Neural cell (in vitro differentiated cells): ENCODE results near the gene KRTAP12-1. TPM values are rescaled to one million over a fixed set of nuclear protein-coding genes. Genes with fewer than 3 reads are reported as not detected.

Experiments
- H2AFZ ChIP-seq: fragments of 200-600, 300-800 bp; sonication (generic), shearing (Covaris generic); 2 replicates; pipeline ENCODE4 v1.6.0; 2014; ENCODE audit warnings: low read depth, mild to moderate bottlenecking, antibody characterized with exemption, low read length, moderate library complexity
- H3F3A ChIP-seq: fragments of 200-600 bp; shearing (Covaris generic); 2 replicates; pipeline ENCODE4 v1.6.1; 2016; ENCODE audit warnings: mild to moderate bottlenecking, moderate library complexity, mixed read lengths, antibody characterized with exemption, low read length; ENCODE audit not compliant: insufficient read depth, poor library complexity, severe bottlenecking
- H3K27ac ChIP-seq: fragments of 200-600, 300-800 bp; sonication (generic), shearing (Covaris generic); 2 replicates; pipeline ENCODE4 v1.5.1; 2014; ENCODE audit warnings: mild to moderate bottlenecking, low read length, moderate library complexity
- H3K27me3 ChIP-seq: fragments of 300-800, 200-600 bp; sonication (generic), shearing (Covaris generic); 2 replicates; pipeline ENCODE4 v1.6.0; 2014; ENCODE audit warnings: mild to moderate bottlenecking, low read depth, low read length, moderate library complexity; ENCODE audit not compliant: insufficient read depth
- H3K36me3 ChIP-seq: fragments of 300-800, 200-600 bp; sonication (generic), shearing (Covaris generic); 2 replicates; pipeline ENCODE4 v1.5.1; 2014; ENCODE audit warnings: mild to moderate bottlenecking, antibody characterized with exemption, low read length, moderate library complexity; ENCODE audit not compliant: insufficient read depth
- H3K4me2 ChIP-seq: fragments of 300-800, 200-600 bp; sonication (generic), shearing (Covaris generic); 2 replicates; pipeline ENCODE4 v1.6.0; 2014; ENCODE audit warnings: mild to moderate bottlenecking, low read length
- H3K4me3 ChIP-seq: fragments of 300-800, 200-600 bp; sonication (generic), shearing (Covaris generic); 2 replicates; pipeline ENCODE4 v1.5.1; 2014; ENCODE audit warnings: mild to moderate bottlenecking, low read length, moderate library complexity
- H3K79me2 ChIP-seq: fragments of 200-600 bp; shearing (Covaris generic); replicated peaks from 2 replicates; pipeline ENCODE4 v1.6.0; 2014; ENCODE audit warnings: mild to moderate bottlenecking, low read length, moderate library complexity; ENCODE audit not compliant: insufficient read depth
- H3K9ac ChIP-seq: fragments of 300-800, 200-600 bp; sonication (generic), shearing (Covaris generic); 2 replicates; pipeline ENCODE4 v1.6.1; 2016; ENCODE audit warnings: mild to moderate bottlenecking, low read length, mixed read lengths
- H3K9me2 ChIP-seq: fragments of 200-600 bp; shearing (Covaris generic); 2 replicates; pipeline ENCODE4 v1.6.1; 2016; ENCODE audit warnings: mild to moderate bottlenecking, low read length, mixed read lengths; ENCODE audit not compliant: insufficient read depth
- H3K9me3 ChIP-seq: fragments of 200-600, 300-800 bp; sonication (generic), shearing (Covaris generic); 2 replicates; pipeline ENCODE4 v1.6.1; 2016; ENCODE audit warnings: mild to moderate bottlenecking, mixed run types, low read length, moderate library complexity, mixed read lengths
- H4K20me1 ChIP-seq: fragments of 200-600 bp; shearing (Covaris generic); 2 replicates; pipeline ENCODE4 v1.6.1; 2016; ENCODE audit warnings: mild to moderate bottlenecking, mixed run types; ENCODE audit not compliant: insufficient read depth
- EP300 ChIP-seq: fragments of 450-650 bp; conservative IDR thresholded peaks from 2 replicates; pipeline ENCODE4 v1.6.1; 2014; ENCODE audit warnings: antibody characterized with exemption, mild to moderate bottlenecking, moderate library complexity; ENCODE audit not compliant: poor library complexity, severe bottlenecking
- EZH2 ChIP-seq: fragments of 200-600, 300-800 bp; shearing (Covaris generic), sonication (generic); IDR thresholded peaks from 2 replicates; pipeline ENCODE4 v1.6.1; 2014; ENCODE audit warnings: antibody characterized with exemption, low read length, borderline replicate concordance, mild to moderate bottlenecking; ENCODE audit not compliant: insufficient read depth, poor library complexity, severe bottlenecking
- MXI1 ChIP-seq: fragments of 450-650 bp; conservative IDR thresholded peaks from 2 replicates; pipeline ENCODE4 v1.6.1; 2014; ENCODE audit warnings: antibody characterized with exemption, mild to moderate bottlenecking; ENCODE audit not compliant: poor library complexity, severe bottlenecking
- POLR2AphosphoS5 ChIP-seq: IDR thresholded peaks from 2 replicates; pipeline ENCODE4 v1.6.1; 2012
- RAD21 ChIP-seq: fragments of 450-650 bp; conservative IDR thresholded peaks from 2 replicates; pipeline ENCODE4 v1.6.1; 2014; ENCODE audit warnings: antibody characterized with exemption, mild to moderate bottlenecking, moderate library complexity
- SMC3 ChIP-seq: fragments of 450-650 bp; conservative IDR thresholded peaks from 2 replicates; pipeline ENCODE4 v1.6.1; 2014; ENCODE audit warnings: antibody characterized with exemption, mild to moderate bottlenecking, moderate library complexity; ENCODE audit not compliant: poor library complexity
- TAF1 ChIP-seq: IDR thresholded peaks from 2 replicates; pipeline ENCODE4 v1.6.1; 2012; ENCODE audit warnings: low read depth
- polyA plus RNA-seq: library from polyadenylated mRNA; depleted of rRNA; stranded (reverse); fragments of >200 nt; gene quantifications from 2 replicates; pipeline ENCODE4 v1.2.3, GENCODE V29; 2014
- TF ChIP-seq, protein P1 (sequence below): IDR thresholded peaks from 2 replicates; pipeline ENCODE4 v1.6.1; 2012; ENCODE audit warnings: borderline replicate concordance
- TF ChIP-seq, protein P2 (sequence below): fragments of 450-650 bp; IDR thresholded peaks from 2 replicates; pipeline ENCODE4 v1.5.1; 2014; ENCODE audit warnings: antibody characterized with exemption, mild to moderate bottlenecking, moderate library complexity; ENCODE audit not compliant: poor library complexity, severe bottlenecking

Gene KRTAP12-1
- polyA plus RNA-seq, 1 donor from 2014 or later, result not detected

DNA sequence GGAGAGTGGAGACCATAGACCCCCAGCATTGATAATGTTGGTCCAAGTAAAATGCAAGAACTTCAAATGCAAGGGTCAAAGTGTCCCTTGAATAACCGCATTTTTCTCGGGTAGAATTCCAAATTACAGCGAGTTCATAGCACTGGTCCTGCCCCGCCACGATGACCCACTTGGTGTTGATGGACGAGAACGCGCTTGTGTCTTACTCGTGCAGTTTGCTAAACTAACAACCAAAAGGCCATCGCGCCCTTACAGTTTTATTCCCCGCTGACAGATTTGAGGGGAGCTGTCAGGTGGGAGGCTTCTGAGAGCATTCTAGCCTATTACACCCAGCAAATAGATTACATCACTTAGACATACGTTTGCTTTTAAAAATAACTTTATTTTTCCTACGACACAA lies 46.8 kb upstream of the KRTAP12-1 start:
- Histone ChIP-seq H3F3A (no peaks in the 10 kb centered on the region), H3K4me3 (no peak overlapping the region), H3K9me3 (no peaks in the 10 kb centered on the region), H3K9me2 (no peaks in the 10 kb centered on the region), H3K27ac (no peak overlapping the region), H3K4me2 (no peak overlapping the region), H2AFZ (no peak overlapping the region), H3K27me3 (no peaks in the 10 kb centered on the region), H4K20me1 (no peaks in the 10 kb centered on the region), H3K79me2 (no peaks in the 10 kb centered on the region), H3K9ac (no peak overlapping the region), H3K36me3 (no peaks in the 10 kb centered on the region)
- TF ChIP-seq TAF1, result no peak
- TF ChIP-seq EP300, result no peak
- TF ChIP-seq RAD21, result no peak
- no peak for TF ChIP-seq SMC3
- no peak for TF ChIP-seq EZH2
- no peak for TF ChIP-seq POLR2AphosphoS5
- TF ChIP-seq, protein P1, sequence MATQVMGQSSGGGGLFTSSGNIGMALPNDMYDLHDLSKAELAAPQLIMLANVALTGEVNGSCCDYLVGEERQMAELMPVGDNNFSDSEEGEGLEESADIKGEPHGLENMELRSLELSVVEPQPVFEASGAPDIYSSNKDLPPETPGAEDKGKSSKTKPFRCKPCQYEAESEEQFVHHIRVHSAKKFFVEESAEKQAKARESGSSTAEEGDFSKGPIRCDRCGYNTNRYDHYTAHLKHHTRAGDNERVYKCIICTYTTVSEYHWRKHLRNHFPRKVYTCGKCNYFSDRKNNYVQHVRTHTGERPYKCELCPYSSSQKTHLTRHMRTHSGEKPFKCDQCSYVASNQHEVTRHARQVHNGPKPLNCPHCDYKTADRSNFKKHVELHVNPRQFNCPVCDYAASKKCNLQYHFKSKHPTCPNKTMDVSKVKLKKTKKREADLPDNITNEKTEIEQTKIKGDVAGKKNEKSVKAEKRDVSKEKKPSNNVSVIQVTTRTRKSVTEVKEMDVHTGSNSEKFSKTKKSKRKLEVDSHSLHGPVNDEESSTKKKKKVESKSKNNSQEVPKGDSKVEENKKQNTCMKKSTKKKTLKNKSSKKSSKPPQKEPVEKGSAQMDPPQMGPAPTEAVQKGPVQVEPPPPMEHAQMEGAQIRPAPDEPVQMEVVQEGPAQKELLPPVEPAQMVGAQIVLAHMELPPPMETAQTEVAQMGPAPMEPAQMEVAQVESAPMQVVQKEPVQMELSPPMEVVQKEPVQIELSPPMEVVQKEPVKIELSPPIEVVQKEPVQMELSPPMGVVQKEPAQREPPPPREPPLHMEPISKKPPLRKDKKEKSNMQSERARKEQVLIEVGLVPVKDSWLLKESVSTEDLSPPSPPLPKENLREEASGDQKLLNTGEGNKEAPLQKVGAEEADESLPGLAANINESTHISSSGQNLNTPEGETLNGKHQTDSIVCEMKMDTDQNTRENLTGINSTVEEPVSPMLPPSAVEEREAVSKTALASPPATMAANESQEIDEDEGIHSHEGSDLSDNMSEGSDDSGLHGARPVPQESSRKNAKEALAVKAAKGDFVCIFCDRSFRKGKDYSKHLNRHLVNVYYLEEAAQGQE, result no peak
- TF ChIP-seq, protein P2, sequence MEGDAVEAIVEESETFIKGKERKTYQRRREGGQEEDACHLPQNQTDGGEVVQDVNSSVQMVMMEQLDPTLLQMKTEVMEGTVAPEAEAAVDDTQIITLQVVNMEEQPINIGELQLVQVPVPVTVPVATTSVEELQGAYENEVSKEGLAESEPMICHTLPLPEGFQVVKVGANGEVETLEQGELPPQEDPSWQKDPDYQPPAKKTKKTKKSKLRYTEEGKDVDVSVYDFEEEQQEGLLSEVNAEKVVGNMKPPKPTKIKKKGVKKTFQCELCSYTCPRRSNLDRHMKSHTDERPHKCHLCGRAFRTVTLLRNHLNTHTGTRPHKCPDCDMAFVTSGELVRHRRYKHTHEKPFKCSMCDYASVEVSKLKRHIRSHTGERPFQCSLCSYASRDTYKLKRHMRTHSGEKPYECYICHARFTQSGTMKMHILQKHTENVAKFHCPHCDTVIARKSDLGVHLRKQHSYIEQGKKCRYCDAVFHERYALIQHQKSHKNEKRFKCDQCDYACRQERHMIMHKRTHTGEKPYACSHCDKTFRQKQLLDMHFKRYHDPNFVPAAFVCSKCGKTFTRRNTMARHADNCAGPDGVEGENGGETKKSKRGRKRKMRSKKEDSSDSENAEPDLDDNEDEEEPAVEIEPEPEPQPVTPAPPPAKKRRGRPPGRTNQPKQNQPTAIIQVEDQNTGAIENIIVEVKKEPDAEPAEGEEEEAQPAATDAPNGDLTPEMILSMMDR, result no peak
- TF ChIP-seq MXI1, result no peak

DNA sequence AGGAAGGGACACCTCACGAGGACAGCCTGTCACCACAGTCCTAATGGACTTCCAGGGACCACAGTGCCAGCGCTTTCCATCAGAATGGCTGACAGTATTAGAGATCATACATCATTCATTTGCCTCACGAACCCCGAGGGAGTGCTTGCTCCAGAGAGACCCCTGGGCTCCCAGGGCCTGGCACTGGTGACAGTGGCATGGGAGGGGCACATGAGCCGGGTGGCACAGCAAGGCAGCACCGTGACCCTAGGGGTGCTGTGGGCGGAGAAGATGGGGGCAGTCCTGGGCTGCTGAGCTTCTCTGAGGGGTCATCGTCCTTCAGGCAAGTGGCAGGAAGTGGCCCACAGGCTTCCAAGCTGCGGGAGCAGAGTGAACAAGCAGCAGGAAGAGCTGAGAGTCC lies 45.8 kb upstream of the KRTAP12-1 start:
- H3F3A ChIP-seq, result no peaks in the 10 kb centered on the region
- no peak overlapping the region for H3K27ac ChIP-seq
- H3K9ac ChIP-seq, result no peak overlapping the region
- H3K79me2 ChIP-seq, result no peaks in the 10 kb centered on the region
- H4K20me1 ChIP-seq, result no peaks in the 10 kb centered on the region
- TF ChIP-seq RAD21 (no peak), EZH2 (no peak), TAF1 (no peak), SMC3 (no peak), POLR2AphosphoS5 (no peak), EP300 (no peak), MXI1 (no peak)
- TF ChIP-seq, protein P2, result no peak
- TF ChIP-seq, protein P1, result no peak
- no peaks in the 10 kb centered on the region for H3K27me3 ChIP-seq
- no peaks in the 10 kb centered on the region for H3K9me2 ChIP-seq
- H3K36me3 ChIP-seq, result no peaks in the 10 kb centered on the region
- no peak overlapping the region for H3K4me2 ChIP-seq
- no peak overlapping the region for H2AFZ ChIP-seq
- H3K9me3 ChIP-seq, result no peaks in the 10 kb centered on the region
- H3K4me3 ChIP-seq, result no peak overlapping the region
